HEK293T (cell line): ENCODE results near the gene SYT7.

Experiments
- ARNT ChIP-seq: fragments of 450-650 bp; IDR thresholded peaks from 2 replicates; pipeline ENCODE4 v1.6.1; 2017; ENCODE audit warnings: mild to moderate bottlenecking
- BHLHE40 ChIP-seq: fragments of 450-650 bp; IDR thresholded peaks from 2 replicates; pipeline ENCODE4 v1.6.1; 2016; ENCODE audit warnings: mild to moderate bottlenecking, moderate library complexity, borderline replicate concordance
- CTBP1 ChIP-seq: fragments of 450-650 bp; IDR thresholded peaks from 2 replicates; pipeline ENCODE4 v1.6.1; 2016; ENCODE audit warnings: borderline replicate concordance
- ELF4 ChIP-seq: fragments of 450-650 bp; IDR thresholded peaks from 2 replicates; pipeline ENCODE4 v1.6.1; 2017; ENCODE audit warnings: antibody characterized with exemption
- SUZ12 ChIP-seq: fragments of 450-650 bp; IDR thresholded peaks from 2 replicates; pipeline ENCODE4 v1.6.1; 2016; ENCODE audit warnings: mild to moderate bottlenecking

GRCh38 chr11:61545921-61546320, 35.0 kb downstream of the SYT7 start:
- TF ChIP-seq BHLHE40, result no peak
- TF ChIP-seq ARNT, result no peak
- no peak for TF ChIP-seq ELF4
- TF ChIP-seq CTBP1, result no peak
- no peak for TF ChIP-seq SUZ12
